Neural cell (in vitro differentiated cells): ENCODE data around the gene CELF4.

Experiments used
- EP300 ChIP-seq: fragments of 450-650 bp; conservative IDR thresholded peaks from 2 replicates; pipeline ENCODE4 v1.6.1; 2014; ENCODE audit warnings: antibody characterized with exemption, mild to moderate bottlenecking, moderate library complexity; ENCODE audit not compliant: poor library complexity, severe bottlenecking
- EZH2 ChIP-seq: fragments of 200-600, 300-800 bp; shearing (Covaris generic), sonication (generic); IDR thresholded peaks from 2 replicates; pipeline ENCODE4 v1.6.1; 2014; ENCODE audit warnings: antibody characterized with exemption, low read length, borderline replicate concordance, mild to moderate bottlenecking; ENCODE audit not compliant: insufficient read depth, poor library complexity, severe bottlenecking
- MXI1 ChIP-seq: fragments of 450-650 bp; conservative IDR thresholded peaks from 2 replicates; pipeline ENCODE4 v1.6.1; 2014; ENCODE audit warnings: antibody characterized with exemption, mild to moderate bottlenecking; ENCODE audit not compliant: poor library complexity, severe bottlenecking
- POLR2AphosphoS5 ChIP-seq: IDR thresholded peaks from 2 replicates; pipeline ENCODE4 v1.6.1; 2012
- SMC3 ChIP-seq: fragments of 450-650 bp; conservative IDR thresholded peaks from 2 replicates; pipeline ENCODE4 v1.6.1; 2014; ENCODE audit warnings: antibody characterized with exemption, mild to moderate bottlenecking, moderate library complexity; ENCODE audit not compliant: poor library complexity
- TF ChIP-seq, protein P1 (sequence below): IDR thresholded peaks from 2 replicates; pipeline ENCODE4 v1.6.1; 2012; ENCODE audit warnings: borderline replicate concordance
- TF ChIP-seq, protein P2 (sequence below): fragments of 450-650 bp; IDR thresholded peaks from 2 replicates; pipeline ENCODE4 v1.5.1; 2014; ENCODE audit warnings: antibody characterized with exemption, mild to moderate bottlenecking, moderate library complexity; ENCODE audit not compliant: poor library complexity, severe bottlenecking

DNA sequence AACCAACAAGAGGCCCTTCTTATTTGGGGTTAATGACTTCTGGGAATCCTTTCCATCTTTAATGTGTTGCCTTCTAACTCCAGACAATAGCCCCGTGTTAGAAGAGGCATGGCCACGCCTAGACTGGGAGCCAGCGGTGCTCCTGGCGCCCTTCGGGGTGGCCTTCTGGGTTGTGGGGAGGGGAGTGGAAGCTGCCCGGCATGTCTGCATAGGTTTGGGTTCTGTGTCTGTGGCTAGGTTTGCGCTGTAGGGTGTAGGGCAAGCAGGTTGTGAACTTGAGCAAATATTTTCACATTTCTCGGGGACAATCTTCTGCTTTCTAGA, 40.4 kb downstream of the CELF4 start:
- TF ChIP-seq, protein P1, sequence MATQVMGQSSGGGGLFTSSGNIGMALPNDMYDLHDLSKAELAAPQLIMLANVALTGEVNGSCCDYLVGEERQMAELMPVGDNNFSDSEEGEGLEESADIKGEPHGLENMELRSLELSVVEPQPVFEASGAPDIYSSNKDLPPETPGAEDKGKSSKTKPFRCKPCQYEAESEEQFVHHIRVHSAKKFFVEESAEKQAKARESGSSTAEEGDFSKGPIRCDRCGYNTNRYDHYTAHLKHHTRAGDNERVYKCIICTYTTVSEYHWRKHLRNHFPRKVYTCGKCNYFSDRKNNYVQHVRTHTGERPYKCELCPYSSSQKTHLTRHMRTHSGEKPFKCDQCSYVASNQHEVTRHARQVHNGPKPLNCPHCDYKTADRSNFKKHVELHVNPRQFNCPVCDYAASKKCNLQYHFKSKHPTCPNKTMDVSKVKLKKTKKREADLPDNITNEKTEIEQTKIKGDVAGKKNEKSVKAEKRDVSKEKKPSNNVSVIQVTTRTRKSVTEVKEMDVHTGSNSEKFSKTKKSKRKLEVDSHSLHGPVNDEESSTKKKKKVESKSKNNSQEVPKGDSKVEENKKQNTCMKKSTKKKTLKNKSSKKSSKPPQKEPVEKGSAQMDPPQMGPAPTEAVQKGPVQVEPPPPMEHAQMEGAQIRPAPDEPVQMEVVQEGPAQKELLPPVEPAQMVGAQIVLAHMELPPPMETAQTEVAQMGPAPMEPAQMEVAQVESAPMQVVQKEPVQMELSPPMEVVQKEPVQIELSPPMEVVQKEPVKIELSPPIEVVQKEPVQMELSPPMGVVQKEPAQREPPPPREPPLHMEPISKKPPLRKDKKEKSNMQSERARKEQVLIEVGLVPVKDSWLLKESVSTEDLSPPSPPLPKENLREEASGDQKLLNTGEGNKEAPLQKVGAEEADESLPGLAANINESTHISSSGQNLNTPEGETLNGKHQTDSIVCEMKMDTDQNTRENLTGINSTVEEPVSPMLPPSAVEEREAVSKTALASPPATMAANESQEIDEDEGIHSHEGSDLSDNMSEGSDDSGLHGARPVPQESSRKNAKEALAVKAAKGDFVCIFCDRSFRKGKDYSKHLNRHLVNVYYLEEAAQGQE: no peak
- no peak for TF ChIP-seq SMC3
- no peak for TF ChIP-seq EZH2
- TF ChIP-seq MXI1: no peak
- TF ChIP-seq, protein P2, sequence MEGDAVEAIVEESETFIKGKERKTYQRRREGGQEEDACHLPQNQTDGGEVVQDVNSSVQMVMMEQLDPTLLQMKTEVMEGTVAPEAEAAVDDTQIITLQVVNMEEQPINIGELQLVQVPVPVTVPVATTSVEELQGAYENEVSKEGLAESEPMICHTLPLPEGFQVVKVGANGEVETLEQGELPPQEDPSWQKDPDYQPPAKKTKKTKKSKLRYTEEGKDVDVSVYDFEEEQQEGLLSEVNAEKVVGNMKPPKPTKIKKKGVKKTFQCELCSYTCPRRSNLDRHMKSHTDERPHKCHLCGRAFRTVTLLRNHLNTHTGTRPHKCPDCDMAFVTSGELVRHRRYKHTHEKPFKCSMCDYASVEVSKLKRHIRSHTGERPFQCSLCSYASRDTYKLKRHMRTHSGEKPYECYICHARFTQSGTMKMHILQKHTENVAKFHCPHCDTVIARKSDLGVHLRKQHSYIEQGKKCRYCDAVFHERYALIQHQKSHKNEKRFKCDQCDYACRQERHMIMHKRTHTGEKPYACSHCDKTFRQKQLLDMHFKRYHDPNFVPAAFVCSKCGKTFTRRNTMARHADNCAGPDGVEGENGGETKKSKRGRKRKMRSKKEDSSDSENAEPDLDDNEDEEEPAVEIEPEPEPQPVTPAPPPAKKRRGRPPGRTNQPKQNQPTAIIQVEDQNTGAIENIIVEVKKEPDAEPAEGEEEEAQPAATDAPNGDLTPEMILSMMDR: no peak
- no peak for TF ChIP-seq EP300
- TF ChIP-seq POLR2AphosphoS5: no peak
